ENCODE data around the gene IKBKE.

DNA sequence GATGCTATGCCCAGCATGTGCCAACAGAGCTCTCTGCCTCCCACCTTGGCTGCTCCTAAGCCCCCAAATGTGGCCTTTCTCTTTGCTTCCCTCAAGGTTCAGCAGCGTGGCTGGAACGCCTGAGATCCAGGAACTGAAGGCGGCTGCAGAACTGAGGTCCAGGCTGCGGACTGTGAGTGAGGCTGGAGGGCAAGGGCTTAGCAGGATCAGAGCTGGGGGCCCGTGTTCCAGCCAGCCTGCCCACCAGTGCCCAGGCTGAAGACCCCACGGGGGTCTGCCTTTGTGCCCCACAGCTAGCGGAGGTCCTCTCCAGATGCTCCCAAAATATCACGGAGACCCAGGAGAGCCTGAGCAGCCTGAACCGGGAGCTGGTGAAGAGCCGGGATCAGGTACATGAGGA, 14.6 kb downstream of the IKBKE start:
- no peak for TF ChIP-seq POLR2A (IDR thresholded peaks at IDR 0.05)
- TF ChIP-seq, protein P1, sequence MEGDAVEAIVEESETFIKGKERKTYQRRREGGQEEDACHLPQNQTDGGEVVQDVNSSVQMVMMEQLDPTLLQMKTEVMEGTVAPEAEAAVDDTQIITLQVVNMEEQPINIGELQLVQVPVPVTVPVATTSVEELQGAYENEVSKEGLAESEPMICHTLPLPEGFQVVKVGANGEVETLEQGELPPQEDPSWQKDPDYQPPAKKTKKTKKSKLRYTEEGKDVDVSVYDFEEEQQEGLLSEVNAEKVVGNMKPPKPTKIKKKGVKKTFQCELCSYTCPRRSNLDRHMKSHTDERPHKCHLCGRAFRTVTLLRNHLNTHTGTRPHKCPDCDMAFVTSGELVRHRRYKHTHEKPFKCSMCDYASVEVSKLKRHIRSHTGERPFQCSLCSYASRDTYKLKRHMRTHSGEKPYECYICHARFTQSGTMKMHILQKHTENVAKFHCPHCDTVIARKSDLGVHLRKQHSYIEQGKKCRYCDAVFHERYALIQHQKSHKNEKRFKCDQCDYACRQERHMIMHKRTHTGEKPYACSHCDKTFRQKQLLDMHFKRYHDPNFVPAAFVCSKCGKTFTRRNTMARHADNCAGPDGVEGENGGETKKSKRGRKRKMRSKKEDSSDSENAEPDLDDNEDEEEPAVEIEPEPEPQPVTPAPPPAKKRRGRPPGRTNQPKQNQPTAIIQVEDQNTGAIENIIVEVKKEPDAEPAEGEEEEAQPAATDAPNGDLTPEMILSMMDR (IDR thresholded peaks at IDR 0.05), result no peak

Data from prostate gland (tissue), 2 donors.